Sigmoid colon (tissue), 7 donors: Measurements from ENCODE around the gene ARHGAP15. TPM values are rescaled to one million over a fixed set of nuclear protein-coding genes. Genes with fewer than 3 reads are reported as not detected.
A peak's percentile ranks its signal among the peaks of the same experiment; 100 is the strongest.

Experiments
- DNase-seq: peaks from one replicate; pipeline ENCODE4 v3.0.0-alpha.2; 2019
- H3K27ac ChIP-seq, 4 donors: fragments of 200-600 bp; sonication (generic); one replicate each; pipeline ENCODE4 v1.5.1; 2016 to 2019; ENCODE audit warnings: mild to moderate bottlenecking in 1 of 4
- H3K27me3 ChIP-seq, 3 donors: fragments of 200-600 bp; sonication (generic); one replicate each; pipeline ENCODE4 v1.5.1; 2019; ENCODE audit warnings: mild to moderate bottlenecking in 1 of 3
- H3K36me3 ChIP-seq, 4 donors: fragments of 200-600 bp; sonication (generic); one replicate each; pipeline ENCODE4 v1.5.1; 2016 to 2019
- H3K4me1 ChIP-seq, 4 donors: fragments of 200-600 bp; sonication (generic); one replicate each; pipeline ENCODE4 v1.5.1; 2017 to 2019
- H3K4me3 ChIP-seq, 4 donors: fragments of 200-600 bp; sonication (generic); one replicate each; pipeline ENCODE4 v1.5.1; 2017 to 2019; ENCODE audit warnings: mild to moderate bottlenecking in 2 of 4, moderate library complexity in 1 of 4
- H3K9me3 ChIP-seq, 4 donors: fragments of 200-600 bp in 3 of 4; sonication (generic) in 3 of 4; one replicate each; pipeline versions ENCODE4 v1.5.1 to v1.6.1; 2013 to 2019
- EP300 ChIP-seq, 4 donors: sonication (generic); formaldehyde crosslinking; IDR thresholded peaks; one replicate each; pipeline ENCODE4 v1.6.1; 2017; ENCODE audit warnings: antibody characterized with exemption in 4 of 4
- POLR2A ChIP-seq, 2 donors: fragments of 450-650 bp; IDR thresholded peaks; one replicate each; pipeline ENCODE4 v1.6.1; 2016; ENCODE audit warnings: antibody characterized with exemption in 2 of 2, mild to moderate bottlenecking in 2 of 2, moderate library complexity in 2 of 2
- POLR2AphosphoS5 ChIP-seq, 4 donors: sonication (generic); formaldehyde crosslinking; IDR thresholded peaks; one replicate each; pipeline ENCODE4 v1.6.1; 2017; ENCODE audit warnings: antibody characterized with exemption in 4 of 4
- WGBS, 2 donors: extraction: QIAGEN DNeasy Blood & Tissue Kit; methylation state at CpG; one replicate each; pipeline ENCODE4 v1.1.7; 2013; 5-methylcytosine and 5-hydroxymethylcytosine counted together
- intact Hi-C: fragments of 100-400 bp; cut with DNase I; formaldehyde crosslinking; loops from one replicate; pipeline ENCODE4 v1.15.1; 2023
- polyA plus RNA-seq, 3 donors: library from polyadenylated mRNA; stranded (reverse); fragments of 200-250 nt; gene quantifications; one replicate each; pipeline ENCODE4 v1.2.3, GENCODE V29; 2013
- total RNA-seq, 4 donors: library from RNA; depleted of rRNA; stranded (reverse); fragments of >200 nt; gene quantifications; one replicate each; pipeline ENCODE4 v1.1.0, GENCODE V29; 2016
- TF ChIP-seq, protein P1 (sequence below), 4 experiments: fragments of 450-650 bp in 3 of 4; fragments of 200-600 bp in 1 of 4; IDR thresholded peaks; one replicate each; pipeline ENCODE4 v1.5.1; 2016 to 2019; ENCODE audit warnings: antibody characterized with exemption in 4 of 4, mild to moderate bottlenecking in 3 of 4, moderate library complexity in 2 of 4
- donor health status: healthy with polysubstance abuse.
- donor health status: Bipolar disorder and iron deficiency.
- donor health status: healthy.

The ARHGAP15 gene
- total and polyA plus RNA-seq, 7 donors: 3.7 to 16.4 (median 6.0) TPM

DNA sequence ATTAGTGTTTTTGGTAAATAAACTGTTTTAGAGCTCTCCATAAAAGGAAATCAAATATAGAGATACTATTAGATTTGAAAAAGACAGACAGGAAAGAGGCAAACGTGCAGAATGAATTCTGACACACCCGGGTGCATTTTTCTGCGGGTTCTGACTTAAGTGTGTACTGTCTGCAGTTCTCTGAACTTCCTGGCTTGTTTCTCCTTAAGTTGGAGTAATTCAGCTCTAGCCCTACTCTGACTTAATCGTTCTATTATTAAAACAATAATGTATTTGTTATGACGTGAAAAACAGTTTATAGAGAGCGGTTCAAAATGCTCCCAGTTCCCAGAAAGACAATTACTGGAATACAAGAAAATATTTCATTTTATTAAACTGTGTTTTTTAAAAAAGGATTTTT, 305.9 kb downstream of the ARHGAP15 start:
- Histone ChIP-seq H3K4me3 (no peak overlapping the region), H3K27ac (peak overlapping the region in 3 of 4 donors; percentile 17 to 31 (median 22)), H3K27me3 (no peaks in the 10 kb centered on the region), H3K9me3 (no peaks in the 10 kb centered on the region), H3K4me1 (no peaks in the 10 kb centered on the region), H3K36me3 (no peaks in the 10 kb centered on the region)
- intact Hi-C loops: loop anchor here (10.0 kb wide), 1 partner anchor 1070 kb away; no protein-coding TSS in a partner anchor
- DNase-seq: no peak
- TF ChIP-seq POLR2AphosphoS5 (IDR thresholded peaks at IDR 0.05) (no peak), EP300 (IDR thresholded peaks at IDR 0.05) (no peak), POLR2A (IDR thresholded peaks at IDR 0.05) (no peak)
- TF ChIP-seq, protein P1, sequence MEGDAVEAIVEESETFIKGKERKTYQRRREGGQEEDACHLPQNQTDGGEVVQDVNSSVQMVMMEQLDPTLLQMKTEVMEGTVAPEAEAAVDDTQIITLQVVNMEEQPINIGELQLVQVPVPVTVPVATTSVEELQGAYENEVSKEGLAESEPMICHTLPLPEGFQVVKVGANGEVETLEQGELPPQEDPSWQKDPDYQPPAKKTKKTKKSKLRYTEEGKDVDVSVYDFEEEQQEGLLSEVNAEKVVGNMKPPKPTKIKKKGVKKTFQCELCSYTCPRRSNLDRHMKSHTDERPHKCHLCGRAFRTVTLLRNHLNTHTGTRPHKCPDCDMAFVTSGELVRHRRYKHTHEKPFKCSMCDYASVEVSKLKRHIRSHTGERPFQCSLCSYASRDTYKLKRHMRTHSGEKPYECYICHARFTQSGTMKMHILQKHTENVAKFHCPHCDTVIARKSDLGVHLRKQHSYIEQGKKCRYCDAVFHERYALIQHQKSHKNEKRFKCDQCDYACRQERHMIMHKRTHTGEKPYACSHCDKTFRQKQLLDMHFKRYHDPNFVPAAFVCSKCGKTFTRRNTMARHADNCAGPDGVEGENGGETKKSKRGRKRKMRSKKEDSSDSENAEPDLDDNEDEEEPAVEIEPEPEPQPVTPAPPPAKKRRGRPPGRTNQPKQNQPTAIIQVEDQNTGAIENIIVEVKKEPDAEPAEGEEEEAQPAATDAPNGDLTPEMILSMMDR (IDR thresholded peaks at IDR 0.05): no peak
- 50 to 57% methylated on average over 6 of the region's 6 CpGs for WGBS, 2 donors

DNA sequence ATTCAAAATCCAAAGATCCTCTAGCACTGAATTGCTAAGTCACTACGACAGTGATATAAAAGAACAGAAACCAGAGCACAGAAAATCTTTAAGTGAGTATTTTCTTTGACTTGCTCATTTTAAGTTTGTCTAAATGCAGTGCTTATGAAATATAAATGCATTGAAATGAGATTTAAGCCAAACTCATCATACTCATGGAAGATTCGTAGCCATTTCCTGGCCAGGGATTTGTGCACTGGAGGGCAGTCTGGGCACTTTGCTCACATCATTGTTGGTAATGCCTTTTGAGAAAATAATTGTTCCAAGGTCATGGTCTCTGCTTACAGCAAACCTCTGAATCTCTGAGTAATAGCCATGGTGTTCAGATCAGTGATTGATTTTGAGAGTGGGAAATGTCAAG, 307.7 kb downstream of the ARHGAP15 start:
- peak overlapping the region in 3 of 4 donors; percentile 8 to 33 (median 31) for H3K27ac ChIP-seq
- H3K36me3 ChIP-seq: no peaks in the 10 kb centered on the region
- H3K9me3 ChIP-seq: no peaks in the 10 kb centered on the region
- no peak overlapping the region for H3K4me3 ChIP-seq
- no peaks in the 10 kb centered on the region for H3K27me3 ChIP-seq
- WGBS, 2 donors: 60 to 83% methylated on average over 2 of the region's 2 CpGs
- intact Hi-C loops: loop anchor here (10.0 kb wide), 1 partner anchor 1068 kb away; no protein-coding TSS in a partner anchor
- no peaks in the 10 kb centered on the region for H3K4me1 ChIP-seq
- no peak for DNase-seq
- TF ChIP-seq, protein P1 (IDR thresholded peaks at IDR 0.05): no peak
- TF ChIP-seq POLR2A (IDR thresholded peaks at IDR 0.05) (no peak), POLR2AphosphoS5 (IDR thresholded peaks at IDR 0.05) (no peak), EP300 (IDR thresholded peaks at IDR 0.05) (no peak)

DNA sequence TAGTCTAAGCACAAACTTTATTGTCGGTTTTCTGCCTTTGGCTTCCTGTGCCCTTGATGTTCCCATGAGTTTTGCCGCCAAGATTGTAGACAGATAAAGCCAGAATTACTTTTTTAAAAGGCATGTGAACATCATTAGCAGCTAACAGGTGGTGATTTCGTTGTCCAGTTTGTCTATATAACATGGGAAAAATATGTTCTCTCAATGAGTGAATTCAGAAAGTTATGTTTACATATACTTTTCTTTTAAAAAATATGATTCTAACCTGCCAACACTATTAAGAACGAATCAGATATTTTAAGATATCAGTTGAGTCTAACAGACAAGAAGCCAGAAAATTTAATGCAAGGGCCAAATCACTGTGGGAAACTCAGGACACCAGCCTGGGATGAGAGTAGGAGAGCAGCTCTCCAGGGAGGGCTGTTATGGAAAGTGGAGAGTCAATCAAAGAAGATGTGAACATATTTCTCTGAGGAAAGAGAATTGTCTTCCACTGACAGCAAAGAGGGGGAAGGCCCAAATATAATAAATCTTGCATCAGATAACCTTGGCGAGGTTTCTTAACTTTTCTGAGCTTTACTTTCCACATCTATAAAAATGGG, 311.3 kb downstream of the ARHGAP15 start:
- Histone ChIP-seq H3K4me1 (no peaks in the 10 kb centered on the region), H3K36me3 (no peaks in the 10 kb centered on the region), H3K27me3 (no peaks in the 10 kb centered on the region), H3K4me3 (no peak overlapping the region), H3K27ac (peak overlapping the region in 1 of 4 donors; percentile 16), H3K9me3 (no peaks in the 10 kb centered on the region)
- DNase-seq: no peak
- intact Hi-C loops: no loop called here
- WGBS, 2 donors: 64 to 74% methylated on average over 5 of the region's 5 CpGs
- TF ChIP-seq, protein P1 (IDR thresholded peaks at IDR 0.05): no peak
- no peak for TF ChIP-seq POLR2AphosphoS5 (IDR thresholded peaks at IDR 0.05)
- TF ChIP-seq POLR2A (IDR thresholded peaks at IDR 0.05): no peak
- no peak for TF ChIP-seq EP300 (IDR thresholded peaks at IDR 0.05)

DNA sequence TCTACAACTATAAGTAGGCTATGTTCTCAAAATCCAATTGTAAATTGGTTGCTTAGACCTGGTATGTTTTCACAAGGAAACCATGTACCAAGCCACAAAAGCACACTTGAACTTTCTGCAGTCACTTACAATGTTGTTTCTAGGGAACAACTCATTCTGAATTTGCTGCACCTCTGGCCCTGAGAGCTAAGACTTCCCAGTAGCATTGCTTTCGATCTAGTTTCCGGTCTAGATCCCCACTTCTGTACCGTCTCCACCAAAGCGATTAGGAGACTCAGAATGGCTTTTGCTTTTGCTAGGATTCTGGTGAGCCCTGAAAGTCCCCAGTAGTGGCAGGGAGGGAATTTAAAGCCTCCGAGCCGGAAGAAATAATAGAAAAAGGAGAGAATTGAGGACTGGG, 313.0 kb downstream of the ARHGAP15 start:
- Histone ChIP-seq H3K27ac (peak overlapping the region; percentile 3 to 47 (median 28)), H3K36me3 (no peaks in the 10 kb centered on the region), H3K9me3 (no peaks in the 10 kb centered on the region), H3K4me3 (no peak overlapping the region), H3K4me1 (no peaks in the 10 kb centered on the region), H3K27me3 (no peaks in the 10 kb centered on the region)
- no peak for DNase-seq
- WGBS, 2 donors: 81 to 84% methylated on average over 6 of the region's 6 CpGs
- intact Hi-C loops: no loop called here
- TF ChIP-seq POLR2AphosphoS5 (IDR thresholded peaks at IDR 0.05) (no peak), POLR2A (IDR thresholded peaks at IDR 0.05) (no peak), EP300 (IDR thresholded peaks at IDR 0.05) (no peak)
- TF ChIP-seq, protein P1 (IDR thresholded peaks at IDR 0.05): no peak
